Activated CD4-positive, alpha-beta memory T cell treated with anti-CD3 and anti-CD28 coated beads, Interleukin-2, amount 10 ng/mL, durations not matched to agents 7 days and 5 days (primary cell): ENCODE measurements around the gene MYO1A. TPM values are rescaled to one million over a fixed set of nuclear protein-coding genes. Genes with fewer than 3 reads are reported as not detected.

Experiments
- CTCF ChIA-PET: fragments of 350-600 bp; sonication (Branson Sonifier 250); formaldehyde crosslinking; loops from one replicate; lab custom pipeline; 2021; ENCODE audit warnings: antibody characterized with exemption, inconsistent platforms; lab: Charles Lee
- POLR2A ChIA-PET: fragments of 350-600 bp; sonication (Branson Sonifier 250); formaldehyde crosslinking; loops from one replicate; lab custom pipeline; 2021; ENCODE audit warnings: antibody characterized with exemption; lab: Charles Lee
- DNase-seq: peaks from one replicate; pipeline ENCODE4 v3.0.0-alpha.2; 2020
- H3K27ac Mint-ChIP-seq: one replicate; pipeline ENCODE4 v1.8.0; 2021; ENCODE audit warnings: mild to moderate bottlenecking, mixed read lengths
- H3K27me3 Mint-ChIP-seq: one replicate; pipeline ENCODE4 v1.8.0; 2021; ENCODE audit warnings: mixed read lengths
- H3K36me3 Mint-ChIP-seq: one replicate; pipeline ENCODE4 v1.8.0; 2021; ENCODE audit warnings: low read depth, mixed read lengths
- H3K4me1 Mint-ChIP-seq: one replicate; pipeline ENCODE4 v1.8.0; 2021; ENCODE audit warnings: mixed read lengths
- H3K4me3 Mint-ChIP-seq: one replicate; pipeline ENCODE4 v1.8.0; 2021; ENCODE audit warnings: mild to moderate bottlenecking, mixed read lengths
- H3K9me3 Mint-ChIP-seq: one replicate; pipeline ENCODE4 v1.8.0; 2021; ENCODE audit warnings: mixed read lengths
- total RNA-seq, 2 experiments: library from RNA; stranded (reverse); gene quantifications; one replicate each; pipeline ENCODE4 v1.2.3, GENCODE V29; 2021

Gene MYO1A
- total RNA-seq, 2 experiments from 2014 or later: 0.28 to 0.65 TPM

- Mint-ChIP-seq H3K9me3 (no peaks in the 10 kb centered on the region), H3K36me3 (peaks cover 4% of the 10 kb centered on the region), H3K4me1 (peaks cover 38% of the 10 kb centered on the region), H3K27me3 (no peaks in the 10 kb centered on the region), H3K27ac (no peak overlapping the region), H3K4me3 (no peak overlapping the region)
- ChIA-PET POLR2A (interaction anchor here (1.3 to 1.7 kb wide), 2 partner anchors 9 to 116 kb away, joined by 4 read pairs; no protein-coding TSS in a partner anchor), CTCF (no interaction called here)
- DNase-seq: no peak
Observed at GRCh38 chr12:56995930-56996496, 53.9 kb downstream of the MYO1A start.

- H3K27ac Mint-ChIP-seq: no peak overlapping the region
- no peaks in the 10 kb centered on the region for H3K9me3 Mint-ChIP-seq
- no peak for DNase-seq
- CTCF ChIA-PET: no interaction called here
- peaks cover 39% of the 10 kb centered on the region for H3K4me1 Mint-ChIP-seq
- no peaks in the 10 kb centered on the region for H3K27me3 Mint-ChIP-seq
- POLR2A ChIA-PET: interaction anchor here (1.7 kb wide), 1 partner anchor 117 kb away, joined by 4 read pairs; no protein-coding TSS in a partner anchor
- no peak overlapping the region for H3K4me3 Mint-ChIP-seq
- peaks cover 3% of the 10 kb centered on the region for H3K36me3 Mint-ChIP-seq
Observed at GRCh38 chr12:56995201-56995929, 54.6 kb downstream of the MYO1A start.

- Mint-ChIP-seq H3K36me3 (peaks cover 3% of the 10 kb centered on the region), H3K9me3 (no peaks in the 10 kb centered on the region), H3K4me1 (peaks cover 31% of the 10 kb centered on the region), H3K27me3 (no peaks in the 10 kb centered on the region), H3K4me3 (no peak overlapping the region), H3K27ac (no peak overlapping the region)
- ChIA-PET POLR2A (interaction anchor here (1.6 to 1.7 kb wide), 2 partner anchors 118 to 269 kb away, joined by 4 read pairs; partner anchors contain the start of gene NACA), CTCF (interaction anchor here (0.8 kb wide), 1 partner anchor 11 kb away, joined by 4 read pairs; no protein-coding TSS in a partner anchor)
- DNase-seq: no peak
Observed at GRCh38 chr12:56994231-56994746, 55.6 kb downstream of the MYO1A start.

- no peak overlapping the region for H3K4me3 Mint-ChIP-seq
- H3K27me3 Mint-ChIP-seq: peaks cover 3% of the 10 kb centered on the region
- H3K36me3 Mint-ChIP-seq: peaks cover 3% of the 10 kb centered on the region
- no peak for DNase-seq
- H3K9me3 Mint-ChIP-seq: no peaks in the 10 kb centered on the region
- H3K27ac Mint-ChIP-seq: no peak overlapping the region
- ChIA-PET CTCF (interaction anchor here (0.8 kb wide), 1 partner anchor 12 kb away, joined by 4 read pairs; no protein-coding TSS in a partner anchor), POLR2A (interaction anchor here (1.6 kb wide), 1 partner anchor 268 kb away, joined by 4 read pairs; the partner anchor contains the start of gene NACA)
- H3K4me1 Mint-ChIP-seq: peaks cover 22% of the 10 kb centered on the region
Observed at GRCh38 chr12:56993346-56993745, 56.6 kb downstream of the MYO1A start.

GRCh38 chr12:56991319-56992246 is 58.3 kb downstream of the MYO1A start:
- Mint-ChIP-seq H3K27me3 (peaks cover 6% of the 10 kb centered on the region), H3K4me1 (peaks cover 23% of the 10 kb centered on the region), H3K4me3 (no peak overlapping the region), H3K36me3 (peaks cover 3% of the 10 kb centered on the region), H3K27ac (no peak overlapping the region), H3K9me3 (no peaks in the 10 kb centered on the region)
- DNase-seq: no peak
- POLR2A ChIA-PET: interaction anchor here (0.6 kb wide), 1 partner anchor 121 kb away, joined by 4 read pairs; no protein-coding TSS in a partner anchor
- CTCF ChIA-PET: interaction anchor here (0.6 to 1.9 kb wide), 3 partner anchors 10 to 234 kb away, joined by 3 to 6 read pairs (median 5); no protein-coding TSS in a partner anchor

GRCh38 chr12:56990648-56991318 is 59.1 kb downstream of the MYO1A start:
- Mint-ChIP-seq H3K27ac (no peak overlapping the region), H3K36me3 (no peaks in the 10 kb centered on the region), H3K4me3 (no peak overlapping the region), H3K27me3 (peaks cover 6% of the 10 kb centered on the region), H3K4me1 (peaks cover 25% of the 10 kb centered on the region), H3K9me3 (no peaks in the 10 kb centered on the region)
- ChIA-PET CTCF (interaction anchor here (0.8 to 1.9 kb wide), 3 partner anchors 11 to 233 kb away, joined by 3 to 6 read pairs (median 5); no protein-coding TSS in a partner anchor), POLR2A (interaction anchor here (0.6 kb wide), 1 partner anchor 121 kb away, joined by 4 read pairs; no protein-coding TSS in a partner anchor)
- no peak for DNase-seq

GRCh38 chr12:56989861-56990610 is 59.9 kb downstream of the MYO1A start:
- Mint-ChIP-seq H3K4me3 (no peak overlapping the region), H3K4me1 (peaks cover 25% of the 10 kb centered on the region), H3K27me3 (peaks cover 6% of the 10 kb centered on the region), H3K36me3 (no peaks in the 10 kb centered on the region), H3K9me3 (no peaks in the 10 kb centered on the region), H3K27ac (no peak overlapping the region)
- CTCF ChIA-PET: interaction anchor here (0.8 to 5.0 kb wide), 5 partner anchors 10 to 233 kb away, joined by 3 to 53 read pairs (median 6); no protein-coding TSS in a partner anchor
- no peak for DNase-seq
- POLR2A ChIA-PET: no interaction called here

- POLR2A ChIA-PET: interaction anchor here (1.0 kb wide), 1 partner anchor 11 kb away, joined by 3 read pairs; no protein-coding TSS in a partner anchor
Observed at GRCh38 chr12:56988207-56988739, 61.7 kb downstream of the MYO1A start.

GRCh38 chr12:56987551-56988053 is 62.3 kb downstream of the MYO1A start:
- Mint-ChIP-seq H3K4me1 (peaks cover 23% of the 10 kb centered on the region), H3K4me3 (no peak overlapping the region), H3K9me3 (no peaks in the 10 kb centered on the region), H3K27ac (no peak overlapping the region), H3K36me3 (no peaks in the 10 kb centered on the region), H3K27me3 (peaks cover 6% of the 10 kb centered on the region)
- peak; percentile 78 for DNase-seq
- ChIA-PET POLR2A (interaction anchor here (1.0 kb wide), 1 partner anchor 11 kb away, joined by 3 read pairs; no protein-coding TSS in a partner anchor), CTCF (interaction anchor here (0.6 to 5.0 kb wide), 11 partner anchors 11 to 297 kb away, joined by 3 to 53 read pairs (median 5); partner anchors contain the start of genes HSD17B6 and ZBTB39)

More at GRCh38 chr12:56988207-56988739, 61.7 kb downstream of the MYO1A start:
- H3K4me3 Mint-ChIP-seq: no peak overlapping the region
- CTCF ChIA-PET: interaction anchor here (1.0 to 5.0 kb wide), 11 partner anchors 12 to 235 kb away, joined by 3 to 53 read pairs (median 5); partner anchors contain the start of genes HSD17B6 and ZBTB39
- H3K9me3 Mint-ChIP-seq: no peaks in the 10 kb centered on the region
- H3K36me3 Mint-ChIP-seq: no peaks in the 10 kb centered on the region
- no peak overlapping the region for H3K27ac Mint-ChIP-seq
- H3K4me1 Mint-ChIP-seq: peaks cover 25% of the 10 kb centered on the region
- no peak for DNase-seq
- peaks cover 6% of the 10 kb centered on the region for H3K27me3 Mint-ChIP-seq

- POLR2A ChIA-PET: interaction anchor here (1.0 kb wide), 1 partner anchor 12 kb away, joined by 3 read pairs; no protein-coding TSS in a partner anchor
Observed at GRCh38 chr12:56987011-56987410, 62.9 kb downstream of the MYO1A start.

More at GRCh38 chr12:56987011-56987410, 62.9 kb downstream of the MYO1A start:
- CTCF ChIA-PET: interaction anchor here (0.6 to 5.0 kb wide), 9 partner anchors 10 to 296 kb away, joined by 3 to 53 read pairs (median 5); partner anchors contain the start of gene HSD17B6
- Mint-ChIP-seq H3K27ac (no peak overlapping the region), H3K4me1 (peaks cover 22% of the 10 kb centered on the region), H3K9me3 (no peaks in the 10 kb centered on the region), H3K27me3 (peaks cover 6% of the 10 kb centered on the region), H3K4me3 (no peak overlapping the region), H3K36me3 (no peaks in the 10 kb centered on the region)
- DNase-seq: no peak
